Body of pancreas (tissue), 4 donors: ENCODE data around the gene KATNB1. TPM values are rescaled to one million over a fixed set of nuclear protein-coding genes. Genes with fewer than 3 reads are reported as not detected.
"Not testable (repeated sequence)": the region's sequence is repeated elsewhere in the genome, so short reads cannot be mapped to it uniquely, and the experiment has no call there.

Experiments
- ATAC-seq: fragments of 150-250 bp; one replicate; pipeline ENCODE4 v1.9.1; 2016
- DNase-seq, 4 donors: peaks; one replicate each; pipeline ENCODE4 v3.0.0-alpha.2; 2019
- H3K27ac ChIP-seq, 4 donors: fragments of 200-600 bp; sonication (generic); 1 replicate in 3 of 4; 2 replicates in 1 of 4; pipeline versions ENCODE4 v1.5.1 to v1.6.1; 2016 to 2019; ENCODE audit warnings: mild to moderate bottlenecking in 1 of 4, mixed read lengths in 1 of 4, moderate library complexity in 1 of 4
- H3K27me3 ChIP-seq, 2 donors: fragments of 200-600 bp; sonication (generic); one replicate each; pipeline ENCODE4 v1.6.0; 2016; ENCODE audit warnings: mild to moderate bottlenecking in 1 of 2
- H3K36me3 ChIP-seq, 2 donors: fragments of 200-600 bp; sonication (generic); replicated peaks in 1 of 2; 2 replicates each; pipeline ENCODE4 v1.5.1; 2016; ENCODE audit warnings: low read depth in 2 of 2; ENCODE audit not compliant: insufficient read depth in 1 of 2
- H3K4me1 ChIP-seq: fragments of 200-600 bp; sonication (generic); one replicate; pipeline ENCODE4 v1.6.0; 2016
- H3K4me3 ChIP-seq, 2 donors: fragments of 200-600 bp; sonication (generic); 1 replicate in 1 of 2; 2 replicates in 1 of 2; pipeline ENCODE4 v1.5.1; 2016 to 2019
- H3K9me3 ChIP-seq, 3 donors: fragments of 200-600 bp; sonication (generic); 1 replicate in 2 of 3; 2 replicates in 1 of 3; pipeline ENCODE4 v1.5.1; 2016
- POLR2A ChIP-seq, 3 donors: fragments of 450-650 bp; IDR thresholded peaks; one replicate each; pipeline ENCODE4 v1.6.1; 2016; ENCODE audit warnings: antibody characterized with exemption in 3 of 3, mild to moderate bottlenecking in 2 of 3
- WGBS, 2 donors: methylation state at CpG; one replicate each; pipeline ENCODE4 v1.1.5; 2017; 5-methylcytosine and 5-hydroxymethylcytosine counted together
- intact Hi-C: fragments of 100-400 bp; cut with DNase I; formaldehyde crosslinking; loops from one replicate; pipeline ENCODE4 v1.15.1; 2023
- total RNA-seq, 2 donors: library from RNA; depleted of rRNA; stranded (reverse); fragments of >200 nt; gene quantifications; one replicate each; pipeline ENCODE4 v1.1.0, GENCODE V29; 2016
- TF ChIP-seq, protein P1 (sequence below), 7 experiments: fragments of 450-650 bp in 4 of 7; fragments of 200-600 bp in 3 of 7; sonication (generic) in 3 of 7; IDR thresholded peaks; one replicate each; pipeline ENCODE4 v1.5.1; 2016 to 2019; ENCODE audit warnings: antibody characterized with exemption in 7 of 7

Gene KATNB1
- total RNA-seq, 2 donors from 2014 or later = 13.7 to 14.2 TPM

DNA sequence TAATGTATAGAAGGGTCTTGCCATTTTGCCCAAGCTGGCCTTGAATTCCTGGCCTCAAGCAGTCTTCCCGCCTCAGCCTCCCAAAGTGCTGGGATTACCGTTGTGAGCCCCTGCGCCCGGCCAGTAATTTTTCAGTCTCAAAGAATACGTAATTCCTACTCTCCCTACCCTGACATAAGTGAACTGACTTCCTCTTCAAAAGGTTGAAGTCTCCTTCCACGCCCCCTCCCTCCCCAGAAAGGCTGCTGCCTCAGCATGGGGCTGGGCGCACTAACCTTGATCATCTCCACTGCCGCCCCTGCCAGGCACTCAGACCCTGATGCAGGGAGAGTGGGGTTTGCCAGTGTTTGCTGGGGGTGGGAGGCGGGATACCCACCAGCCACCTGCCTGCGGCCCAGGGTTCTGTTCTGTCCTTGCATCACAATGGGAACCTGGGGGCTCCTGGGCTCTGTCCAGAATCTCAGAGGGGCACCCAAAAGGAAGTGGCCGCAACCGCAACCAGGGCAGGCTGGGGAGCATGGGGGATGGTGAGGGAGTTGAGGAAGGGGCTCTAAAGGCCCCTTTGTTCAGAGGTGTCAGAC is 39.2 kb downstream of the KATNB1 start:
- no peak for ATAC-seq
- no peak overlapping the region for H3K4me3 ChIP-seq
- H3K9me3 ChIP-seq = no peaks in the 10 kb centered on the region
- intact Hi-C loops = no loop called here
- no peaks in the 10 kb centered on the region for H3K27me3 ChIP-seq
- no peak for DNase-seq
- peak overlapping the region in 3 of 4 donors; percentile 48 to 70 (median 68) for H3K27ac ChIP-seq
- WGBS, 2 donors = 89 to 91% methylated on average over 12 of the region's 12 CpGs
- H3K4me1 ChIP-seq = peaks cover 36% of the 10 kb centered on the region
- no peak for TF ChIP-seq POLR2A (IDR thresholded peaks at IDR 0.05)
- TF ChIP-seq, protein P1, sequence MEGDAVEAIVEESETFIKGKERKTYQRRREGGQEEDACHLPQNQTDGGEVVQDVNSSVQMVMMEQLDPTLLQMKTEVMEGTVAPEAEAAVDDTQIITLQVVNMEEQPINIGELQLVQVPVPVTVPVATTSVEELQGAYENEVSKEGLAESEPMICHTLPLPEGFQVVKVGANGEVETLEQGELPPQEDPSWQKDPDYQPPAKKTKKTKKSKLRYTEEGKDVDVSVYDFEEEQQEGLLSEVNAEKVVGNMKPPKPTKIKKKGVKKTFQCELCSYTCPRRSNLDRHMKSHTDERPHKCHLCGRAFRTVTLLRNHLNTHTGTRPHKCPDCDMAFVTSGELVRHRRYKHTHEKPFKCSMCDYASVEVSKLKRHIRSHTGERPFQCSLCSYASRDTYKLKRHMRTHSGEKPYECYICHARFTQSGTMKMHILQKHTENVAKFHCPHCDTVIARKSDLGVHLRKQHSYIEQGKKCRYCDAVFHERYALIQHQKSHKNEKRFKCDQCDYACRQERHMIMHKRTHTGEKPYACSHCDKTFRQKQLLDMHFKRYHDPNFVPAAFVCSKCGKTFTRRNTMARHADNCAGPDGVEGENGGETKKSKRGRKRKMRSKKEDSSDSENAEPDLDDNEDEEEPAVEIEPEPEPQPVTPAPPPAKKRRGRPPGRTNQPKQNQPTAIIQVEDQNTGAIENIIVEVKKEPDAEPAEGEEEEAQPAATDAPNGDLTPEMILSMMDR (IDR thresholded peaks at IDR 0.05) = no peak
- peaks cover 0 to 3% of the 10 kb centered on the region in 2 donors for H3K36me3 ChIP-seq

DNA sequence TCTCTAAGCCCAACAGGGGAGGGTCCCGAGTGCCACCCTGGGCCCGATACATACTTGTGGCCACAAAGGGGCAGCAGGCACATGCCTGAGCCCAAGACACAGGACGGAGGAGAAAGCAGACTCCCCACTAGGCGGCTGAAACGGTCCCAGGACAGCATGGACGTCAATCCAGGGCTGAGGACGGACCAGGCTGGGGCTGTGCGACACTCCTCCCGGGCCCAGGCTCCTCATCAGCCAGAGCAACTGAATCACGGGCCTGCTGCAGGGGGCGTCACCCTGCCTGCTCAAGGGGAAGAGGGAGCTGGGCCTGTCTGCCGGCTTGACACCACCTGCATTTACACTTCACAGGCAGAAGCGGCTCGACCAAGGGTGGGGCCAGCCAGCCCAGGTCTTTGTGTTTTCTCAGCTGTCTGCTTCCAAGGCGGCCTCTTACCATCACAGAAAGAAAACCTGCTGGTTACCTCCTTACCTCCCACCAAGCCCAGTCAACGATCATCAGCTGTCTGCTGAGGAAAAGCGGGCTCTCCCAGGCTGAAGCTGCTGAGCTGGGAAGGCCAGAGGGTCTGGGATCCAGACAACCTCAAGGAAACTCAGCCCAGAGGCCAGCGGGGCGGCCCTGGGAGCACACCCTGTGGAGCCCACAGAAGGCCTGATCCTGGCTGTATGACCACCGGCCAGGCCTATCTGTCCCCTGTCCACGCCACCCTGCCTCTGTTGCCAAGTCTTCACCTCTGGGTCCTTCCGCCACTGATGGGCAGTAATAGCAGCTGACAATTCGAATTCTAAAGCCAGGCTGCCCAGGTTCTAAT is 40.3 kb downstream of the KATNB1 start:
- DNase-seq = peak in 2 of 4 donors; percentile 55 to 74
- Histone ChIP-seq H3K27ac (peak overlapping the region in 2 of 4 donors; percentile 22 to 68), H3K9me3 (no peaks in the 10 kb centered on the region), H3K27me3 (no peaks in the 10 kb centered on the region), H3K4me3 (no peak overlapping the region), H3K4me1 (peaks cover 36% of the 10 kb centered on the region), H3K36me3 (peaks cover 0 to 3% of the 10 kb centered on the region in 2 donors)
- intact Hi-C loops = no loop called here
- ATAC-seq = no peak
- no peak for TF ChIP-seq POLR2A (IDR thresholded peaks at IDR 0.05)
- TF ChIP-seq, protein P1 (IDR thresholded peaks at IDR 0.05) = peak in 4 of 7 experiments; percentile 38 to 80 (median 46)
- WGBS, 2 donors = 70 to 85% methylated on average over 14 to 23 of the region's 23 CpGs

DNA sequence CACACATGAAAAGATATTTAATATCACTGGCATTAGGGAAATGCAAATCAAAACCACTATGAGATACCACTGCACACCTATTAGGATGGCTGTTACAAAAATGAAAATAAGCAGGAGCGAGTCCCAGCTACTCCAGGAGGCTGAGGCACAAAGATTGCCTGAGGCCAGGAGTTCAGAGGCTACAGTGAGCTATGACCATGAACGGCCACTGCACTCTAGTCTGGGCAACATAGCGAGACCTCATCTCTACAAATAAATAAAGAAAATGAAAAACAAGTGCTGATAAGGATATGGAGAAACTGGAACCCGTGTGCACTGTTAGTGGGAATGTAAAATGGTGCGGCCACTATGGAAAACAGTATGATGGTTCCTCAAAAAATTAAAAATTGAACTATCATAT is 43.1 kb downstream of the KATNB1 start:
- Histone ChIP-seq H3K9me3 (no peaks in the 10 kb centered on the region), H3K27me3 (no peaks in the 10 kb centered on the region), H3K4me1 (peaks cover 36% of the 10 kb centered on the region), H3K4me3 (no peak overlapping the region), H3K27ac (no peak overlapping the region), H3K36me3 (no peaks in the 10 kb centered on the region)
- intact Hi-C loops = no loop called here
- DNase-seq (no peak), ATAC-seq (no peak)
- TF ChIP-seq POLR2A (IDR thresholded peaks at IDR 0.05) = no peak
- 85 to 90% methylated on average over 5 of the region's 5 CpGs for WGBS, 2 donors

DNA sequence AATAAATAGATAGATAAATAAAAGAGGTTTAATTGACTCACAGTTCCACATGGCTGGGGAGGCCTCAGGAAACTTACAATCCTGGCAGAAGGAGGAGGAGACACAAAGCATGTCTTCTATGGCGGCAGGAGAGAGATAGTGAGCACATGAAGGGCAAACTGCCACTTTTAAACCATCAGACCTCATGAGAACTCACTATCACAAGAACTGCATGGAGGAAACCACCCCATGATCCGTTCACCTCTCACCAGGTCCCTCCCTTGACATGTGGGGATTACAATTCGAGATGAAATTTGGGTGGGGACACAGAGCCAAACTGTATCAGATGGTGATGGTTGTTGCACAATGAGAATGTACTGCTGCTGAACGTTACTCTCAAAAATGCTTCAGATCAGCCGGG is 44.3 kb downstream of the KATNB1 start:
- DNase-seq, ATAC-seq: not testable (repeated sequence)

DNA sequence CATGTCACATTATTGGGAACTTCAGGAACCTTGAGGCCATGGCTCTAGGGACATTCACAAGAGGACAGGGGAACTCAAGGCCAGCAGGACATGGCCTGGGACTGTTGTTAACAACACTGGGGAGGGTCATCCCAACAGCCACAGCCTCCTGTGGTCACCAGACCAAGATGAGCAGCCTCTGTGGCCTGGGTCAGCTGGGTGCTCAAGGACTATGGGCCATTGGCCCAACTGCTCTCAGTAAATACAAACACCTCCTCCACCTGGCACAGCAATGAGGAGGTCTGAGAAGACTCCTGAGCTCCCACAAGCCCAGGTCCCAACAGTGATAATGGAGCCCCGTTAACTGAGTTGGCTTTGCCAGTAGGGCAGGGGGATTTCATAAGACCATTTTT is 45.8 kb downstream of the KATNB1 start:
- TF ChIP-seq POLR2A (IDR thresholded peaks at IDR 0.05) = no peak
- TF ChIP-seq, protein P1 (IDR thresholded peaks at IDR 0.05) = no peak
- intact Hi-C loops = no loop called here
- peak overlapping the region in 3 of 4 donors; percentile 52 to 80 (median 79) for H3K27ac ChIP-seq
- 60 to 90% methylated on average over 1 of the region's 1 CpG for WGBS, 2 donors
- no peak for ATAC-seq
- no peak overlapping the region for H3K4me3 ChIP-seq
- H3K27me3 ChIP-seq = no peaks in the 10 kb centered on the region
- peaks cover 25% of the 10 kb centered on the region for H3K4me1 ChIP-seq
- DNase-seq = no peak
- H3K9me3 ChIP-seq = no peaks in the 10 kb centered on the region
- H3K36me3 ChIP-seq = no peaks in the 10 kb centered on the region

More for the DNA sequence above, 44.3 kb downstream of the KATNB1 start:
- H3K9me3 ChIP-seq, intact Hi-C loops, H3K36me3 ChIP-seq, H3K4me3 ChIP-seq, H3K27ac ChIP-seq, H3K27me3 ChIP-seq: not testable (repeated sequence)
- 84 to 87% methylated on average over 4 to 5 of the region's 5 CpGs for WGBS, 2 donors
- H3K4me1 ChIP-seq = peaks cover 31% of the 10 kb centered on the region
